SK-N-SH treated with all-trans-retinoic acid at 6 μM for 48 hours (cell line): Measurements from ENCODE around the gene ARFGEF2.

Experiments used
- RARB ChIP-seq: fragments of 250-450 bp; sonication (Bioruptor Pico); IDR thresholded peaks from 2 replicates; pipeline ENCODE4 v1.8.0; 2021; ENCODE audit warnings: mild to moderate bottlenecking, moderate library complexity
- TCF4 ChIP-seq: fragments of 250-450 bp; sonication (Bioruptor Pico); IDR thresholded peaks from 2 replicates; pipeline ENCODE4 v1.8.0; 2021; ENCODE audit warnings: mild to moderate bottlenecking, moderate library complexity, borderline replicate concordance

- TF ChIP-seq RARB (no peak), TCF4 (CRISPR knock-in tag) (no peak)
Observed at GRCh38 chr20:48957533-48957932, 36.0 kb downstream of the ARFGEF2 start.
